OCI-LY7 (cell line): ENCODE measurements around the gene KBTBD7. TPM values are rescaled to one million over a fixed set of nuclear protein-coding genes. Genes with fewer than 3 reads are reported as not detected.

Experiments
- BruUV-seq: library from RNA; stranded (reverse); fragments of 400-500 nt; replicated peaks from 2 replicates; lab custom pipeline; 2021; lab: Mats Ljungman, UMichigan
- CTCF ChIA-PET: fragments of 300-600 bp; sonication (Branson Sonifier 250); formaldehyde crosslinking; loops from one replicate; lab custom pipeline; 2022; ENCODE audit warnings: antibody characterized with exemption; ENCODE audit not compliant: unreplicated experiment; lab: Charles Lee
- POLR2A ChIA-PET: fragments of 300-600 bp; sonication (Branson Sonifier 250); formaldehyde crosslinking; loops from one replicate; lab custom pipeline; 2022; ENCODE audit warnings: antibody characterized with exemption; lab: Charles Lee
- DNase-seq: peaks from one replicate; pipeline ENCODE4 v3.0.0-alpha.2; 2015; ENCODE audit warnings: low spot score
- H2AFZ ChIP-seq: fragments of 200-600 bp; sonication (generic), shearing (Covaris generic); 2 replicates; pipeline ENCODE4 v1.6.1; 2014; ENCODE audit warnings: mild to moderate bottlenecking, antibody characterized with exemption, low read length, moderate library complexity
- H3K27ac ChIP-seq: fragments of 200-600 bp; sonication (generic); 2 replicates; pipeline ENCODE4 v1.5.1; 2014; ENCODE audit warnings: mixed run types, low read depth, mild to moderate bottlenecking, moderate library complexity, low read length, inconsistent platforms; ENCODE audit not compliant: poor library complexity, severe bottlenecking
- H3K36me3 ChIP-seq: fragments of 200-600 bp; sonication (generic); 2 replicates; pipeline ENCODE4 v1.6.1; 2014; ENCODE audit warnings: mild to moderate bottlenecking, antibody characterized with exemption, low read length, moderate library complexity, mixed read lengths; ENCODE audit not compliant: insufficient read depth
- H3K4me1 ChIP-seq: fragments of 200-600 bp; sonication (generic); 2 replicates; pipeline ENCODE4 v1.5.1; 2014; ENCODE audit warnings: mild to moderate bottlenecking, low read length; ENCODE audit not compliant: insufficient read depth, poor library complexity, severe bottlenecking
- H3K4me2 ChIP-seq: fragments of 200-600 bp; sonication (generic); 2 replicates; pipeline ENCODE4 v1.6.1; 2014; ENCODE audit warnings: mild to moderate bottlenecking, low read length
- H3K4me3 ChIP-seq: fragments of 200-600 bp; sonication (generic); 2 replicates; pipeline ENCODE4 v1.5.1; 2014; ENCODE audit warnings: mild to moderate bottlenecking, low read depth, low read length; ENCODE audit not compliant: poor library complexity, severe bottlenecking
- H3K79me2 ChIP-seq: fragments of 200-600 bp; sonication (generic); 2 replicates; pipeline ENCODE4 v1.6.1; 2016; ENCODE audit warnings: low read depth, mild to moderate bottlenecking, low read length, moderate library complexity, mixed read lengths; ENCODE audit not compliant: insufficient read depth
- H3K9me2 ChIP-seq: fragments of 200-600 bp; sonication (generic); 2 replicates; pipeline ENCODE4 v1.6.1; 2016; ENCODE audit warnings: mild to moderate bottlenecking, low read length, mixed read lengths; ENCODE audit not compliant: insufficient read depth
- H3K9me3 ChIP-seq: fragments of 200-600 bp; sonication (generic); 2 replicates; pipeline ENCODE4 v1.6.1; 2014; ENCODE audit warnings: mild to moderate bottlenecking, mixed run types, low read length, mixed read lengths
- H4K20me1 ChIP-seq: fragments of 200-600 bp; sonication (generic); 2 replicates; pipeline ENCODE4 v1.6.1; 2014; ENCODE audit warnings: mild to moderate bottlenecking, antibody characterized with exemption, low read length, moderate library complexity, mixed read lengths; ENCODE audit not compliant: insufficient read depth
- CTCF ChIP-seq: fragments of 200-600 bp; sonication (generic); conservative IDR thresholded peaks from 2 replicates; pipeline ENCODE4 v1.5.1; 2014; ENCODE audit warnings: mild to moderate bottlenecking, antibody characterized with exemption, low read length, moderate library complexity, mixed read lengths
- EZH2phosphoT487 ChIP-seq: fragments of 200-600 bp; sonication (generic); IDR thresholded peaks from 2 replicates; pipeline ENCODE4 v1.6.1; 2018; ENCODE audit warnings: low read depth, borderline replicate concordance, mild to moderate bottlenecking, mixed run types, antibody characterized with exemption, low read length, moderate library complexity, mixed read lengths
- intact Hi-C: fragments of 100-400 bp; cut with micrococcal nuclease; formaldehyde crosslinking; loops from one replicate; pipeline ENCODE4 v1.10.0; 2022; ENCODE audit not compliant: unreplicated experiment
- total RNA-seq, 2 experiments: library from RNA; depleted of rRNA in 1 of 2; stranded (reverse); fragments of >200 nt in 1 of 2; shearing (Covaris generic) in 1 of 2; gene quantifications; 2 replicates each; pipeline ENCODE4 v1.2.3, GENCODE V29; 2014 to 2022

Gene KBTBD7
- total RNA-seq, 2 experiments from 2014 or later = 3.1 to 6.5 TPM

GRCh38 chr13:41199526-41199925 lies 5.2 kb upstream of the KBTBD7 start:
- TF ChIP-seq CTCF (no peak), EZH2phosphoT487 (no peak)
- H3K36me3 ChIP-seq = no peaks in the 10 kb centered on the region
- no peaks in the 10 kb centered on the region for H3K79me2 ChIP-seq
- H3K4me1 ChIP-seq = peaks cover 18% of the 10 kb centered on the region
- H3K9me2 ChIP-seq = no peaks in the 10 kb centered on the region
- CTCF ChIA-PET = no interaction called here
- no TSS peak for BruUV-seq
- DNase-seq = peak; percentile 42
- peak overlapping the region; percentile 22 for H3K4me3 ChIP-seq
- intact Hi-C loops = no loop called here
- H3K9me3 ChIP-seq = no peaks in the 10 kb centered on the region; the same call in 1 of the 2 replicates
- H3K27ac ChIP-seq = peak overlapping the region; percentile 3
- peak overlapping the region; percentile 59 for H3K4me2 ChIP-seq
- POLR2A ChIA-PET = interaction anchor here (0.5 kb wide), 1 partner anchor 8 kb away, joined by 3 read pairs; no protein-coding TSS in a partner anchor
- H2AFZ ChIP-seq = no peak overlapping the region
- no peaks in the 10 kb centered on the region for H4K20me1 ChIP-seq

- no peak for DNase-seq
- Histone ChIP-seq H4K20me1 (no peaks in the 10 kb centered on the region), H3K9me3 (no peaks in the 10 kb centered on the region; the same call in 1 of the 2 replicates), H3K36me3 (no peaks in the 10 kb centered on the region), H3K4me2 (peak overlapping the region; percentile 59), H3K9me2 (no peaks in the 10 kb centered on the region), H3K4me3 (no peak overlapping the region), H3K4me1 (peaks cover 18% of the 10 kb centered on the region), H3K79me2 (no peaks in the 10 kb centered on the region), H3K27ac (peak overlapping the region; percentile 3), H2AFZ (no peak overlapping the region)
- POLR2A ChIA-PET = no interaction called here
- TF ChIP-seq CTCF = no peak
- TF ChIP-seq EZH2phosphoT487 = no peak
- CTCF ChIA-PET = no interaction called here
- BruUV-seq = no TSS peak
- intact Hi-C loops = no loop called here
Measured at GRCh38 chr13:41199079-41199478, 4.7 kb upstream of the KBTBD7 start.

GRCh38 chr13:41196620-41197019 lies 2.3 kb upstream of the KBTBD7 start:
- Histone ChIP-seq H3K27ac (no peak overlapping the region), H3K4me2 (no peak overlapping the region), H3K79me2 (no peaks in the 10 kb centered on the region), H3K9me3 (no peaks in the 10 kb centered on the region; the same call in 1 of the 2 replicates), H3K4me1 (peaks cover 18% of the 10 kb centered on the region), H2AFZ (no peak overlapping the region), H3K4me3 (no peak overlapping the region), H3K9me2 (no peaks in the 10 kb centered on the region), H3K36me3 (no peaks in the 10 kb centered on the region), H4K20me1 (no peaks in the 10 kb centered on the region)
- ChIA-PET POLR2A (interaction anchor here (0.5 to 1.0 kb wide), 6 partner anchors 24 to 1313 kb away, joined by 3 to 6 read pairs (median 4); no protein-coding TSS in a partner anchor), CTCF (no interaction called here)
- TF ChIP-seq EZH2phosphoT487 (no peak), CTCF (peak; percentile 70)
- intact Hi-C loops = no loop called here
- BruUV-seq = no TSS peak
- peak; percentile 23 for DNase-seq
